ENCODE data around the gene ARMS2.

Gene ARMS2

GRCh38 chr10:122468926-122469781 is 14.7 kb downstream of the ARMS2 start:
- no peak overlapping the region for H3K27ac ChIP-seq
- no peak for TF ChIP-seq CTCF (IDR thresholded peaks at IDR 0.05; ENCODE audit: low read depth, low read length)
- no peaks in the 10 kb centered on the region for H3K9me3 ChIP-seq (ENCODE audit: severe bottlenecking)
- no peak overlapping the region for H3K4me3 ChIP-seq (ENCODE audit: low read depth, low read length)
- H3K36me3 ChIP-seq: no peaks in the 10 kb centered on the region
- H3K27me3 ChIP-seq (ENCODE audit: insufficient read depth, low read depth, severe bottlenecking): no peaks in the 10 kb centered on the region
- no peak for DNase-seq

- Histone ChIP-seq H3K36me3 (no peaks in the 10 kb centered on the region), H3K27me3 (ENCODE audit: insufficient read depth, low read depth, severe bottlenecking) (no peaks in the 10 kb centered on the region), H3K27ac (no peak overlapping the region), H3K4me3 (ENCODE audit: low read depth, low read length) (no peak overlapping the region), H3K9me3 (ENCODE audit: severe bottlenecking) (no peaks in the 10 kb centered on the region)
- TF ChIP-seq CTCF (IDR thresholded peaks at IDR 0.05; ENCODE audit: low read depth, low read length): no peak
- DNase-seq: no peak
Observed at GRCh38 chr10:122469848-122470247, 15.4 kb downstream of the ARMS2 start.

- no peak overlapping the region for H3K27ac ChIP-seq
- TF ChIP-seq CTCF (IDR thresholded peaks at IDR 0.05; ENCODE audit: low read depth, low read length): no peak
- no peaks in the 10 kb centered on the region for H3K9me3 ChIP-seq (ENCODE audit: severe bottlenecking)
- H3K36me3 ChIP-seq: no peaks in the 10 kb centered on the region
- no peaks in the 10 kb centered on the region for H3K27me3 ChIP-seq (ENCODE audit: insufficient read depth, low read depth, severe bottlenecking)
- no peak overlapping the region for H3K4me3 ChIP-seq (ENCODE audit: low read depth, low read length)
- DNase-seq: no peak
Observed at GRCh38 chr10:122471531-122472177, 17.2 kb downstream of the ARMS2 start.

- H3K27ac ChIP-seq: no peak overlapping the region
- no peaks in the 10 kb centered on the region for H3K9me3 ChIP-seq (ENCODE audit: severe bottlenecking)
- H3K36me3 ChIP-seq: no peaks in the 10 kb centered on the region
- no peaks in the 10 kb centered on the region for H3K27me3 ChIP-seq (ENCODE audit: insufficient read depth, low read depth, severe bottlenecking)
- H3K4me3 ChIP-seq (ENCODE audit: low read depth, low read length): no peak overlapping the region
- DNase-seq: no peak
- no peak for TF ChIP-seq CTCF (IDR thresholded peaks at IDR 0.05; ENCODE audit: low read depth, low read length)
Observed at GRCh38 chr10:122473116-122473515, 18.7 kb downstream of the ARMS2 start.

GRCh38 chr10:122474131-122474818 is 19.8 kb downstream of the ARMS2 start:
- Histone ChIP-seq H3K9me3 (ENCODE audit: severe bottlenecking) (no peaks in the 10 kb centered on the region), H3K27ac (no peak overlapping the region), H3K4me3 (ENCODE audit: low read depth, low read length) (no peak overlapping the region), H3K36me3 (no peaks in the 10 kb centered on the region), H3K27me3 (ENCODE audit: insufficient read depth, low read depth, severe bottlenecking) (no peaks in the 10 kb centered on the region)
- no peak for DNase-seq
- no peak for TF ChIP-seq CTCF (IDR thresholded peaks at IDR 0.05; ENCODE audit: low read depth, low read length)
